Muscle of leg (tissue), 11 donors: ENCODE measurements around the gene C10orf90. TPM values are rescaled to one million over a fixed set of nuclear protein-coding genes. Genes with fewer than 3 reads are reported as not detected.
A peak's percentile ranks its signal among the peaks of the same experiment; 100 is the strongest.

ENCODE experiments used
- DNase-seq: peaks from one replicate; pipeline ENCODE4 v3.0.0; 2013
- H3K27ac ChIP-seq: one replicate; pipeline ENCODE4 v1.5.1; 2013; ENCODE audit warnings: mild to moderate bottlenecking, low read length, control low read depth
- H3K27me3 ChIP-seq: one replicate; pipeline ENCODE4 v1.6.1; 2013; ENCODE audit warnings: low read length; ENCODE audit not compliant: control insufficient read depth, insufficient read depth
- H3K36me3 ChIP-seq: one replicate; pipeline ENCODE4 v1.6.1; 2013; ENCODE audit warnings: low read length; ENCODE audit not compliant: control insufficient read depth, insufficient read depth
- H3K4me1 ChIP-seq: one replicate; pipeline ENCODE4 v1.6.1; 2013; ENCODE audit warnings: low read length; ENCODE audit not compliant: control insufficient read depth, insufficient read depth
- H3K4me3 ChIP-seq: one replicate; pipeline ENCODE4 v1.5.1; 2013; ENCODE audit warnings: low read length, control low read depth
- H3K9me3 ChIP-seq: replicated peaks from 2 replicates; pipeline ENCODE4 v1.6.1; 2013; ENCODE audit warnings: low read depth, low read length; ENCODE audit not compliant: control insufficient read depth
- WGBS: methylation state at CpG from one replicate; pipeline ENCODE4 v1.1.5; 2013; ENCODE audit warnings: missing lambda C conversion rate; ENCODE audit not compliant: insufficient coverage; 5-methylcytosine and 5-hydroxymethylcytosine counted together
- polyA plus RNA-seq, 8 donors: library from polyadenylated mRNA; unstranded; fragments of 120-200 nt; gene quantifications; one replicate each; pipeline versions ENCODE4 v1.2.1 to v1.2.3, GENCODE V29; 2013; ENCODE audit warnings: inconsistent platforms in 1 of 8, low replicate concordance in 1 of 8; ENCODE audit not compliant: insufficient read length in 8 of 8, insufficient read depth in 1 of 8
- total RNA-seq: library from RNA; stranded (reverse); fragments of 120-200 nt; gene quantifications from one replicate; pipeline ENCODE4 v1.2.4, GENCODE V29; 2013

C10orf90 gene
- total and polyA plus RNA-seq, 9 donors: 0.53 to 1.1 (median 0.80) TPM

DNA sequence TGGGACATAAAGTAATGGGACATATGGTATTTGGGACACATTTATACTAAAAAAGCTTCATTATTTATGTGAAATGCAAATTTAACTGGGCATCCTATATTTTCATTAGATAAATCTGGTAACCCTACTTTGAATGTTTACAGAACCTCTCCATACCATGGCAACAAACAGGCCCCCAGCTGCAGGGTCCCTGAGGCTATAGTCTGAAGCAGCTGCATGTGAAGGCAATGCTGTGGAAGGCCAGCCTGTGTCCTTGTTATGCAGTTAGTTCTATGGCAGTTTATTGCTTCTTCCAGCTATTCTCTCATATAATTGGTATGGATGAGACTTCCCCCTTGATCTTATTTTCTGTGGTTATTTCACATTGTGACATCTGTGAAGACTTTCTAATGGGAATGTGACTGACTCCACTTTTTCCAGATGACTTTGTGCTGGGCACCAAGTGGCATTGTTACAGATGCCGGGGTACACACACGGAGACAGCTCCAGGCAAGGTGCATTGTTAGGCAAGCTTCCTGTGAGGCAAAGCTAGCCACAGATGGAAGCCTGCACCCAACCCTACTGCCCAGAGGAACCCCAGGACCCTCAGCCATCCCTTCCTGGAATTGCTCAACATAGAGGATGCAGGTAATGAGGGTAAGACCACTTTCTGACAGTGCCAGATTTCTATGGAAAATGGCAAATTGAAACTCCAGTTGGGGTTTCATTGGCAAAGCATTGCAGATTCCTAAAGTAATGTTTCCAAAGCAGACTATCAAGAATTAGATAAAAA is 232.7 kb downstream of the C10orf90 start:
- peak; percentile 79 for DNase-seq
- WGBS: no CpG with 5 or more reads among the region's 2 CpGs
- Histone ChIP-seq H3K4me1 (peaks cover 2% of the 10 kb centered on the region), H3K4me3 (no peak overlapping the region), H3K9me3 (peaks cover 7% of the 10 kb centered on the region), H3K27me3 (peaks cover 3% of the 10 kb centered on the region), H3K36me3 (no peaks in the 10 kb centered on the region), H3K27ac (no peak overlapping the region)

DNA sequence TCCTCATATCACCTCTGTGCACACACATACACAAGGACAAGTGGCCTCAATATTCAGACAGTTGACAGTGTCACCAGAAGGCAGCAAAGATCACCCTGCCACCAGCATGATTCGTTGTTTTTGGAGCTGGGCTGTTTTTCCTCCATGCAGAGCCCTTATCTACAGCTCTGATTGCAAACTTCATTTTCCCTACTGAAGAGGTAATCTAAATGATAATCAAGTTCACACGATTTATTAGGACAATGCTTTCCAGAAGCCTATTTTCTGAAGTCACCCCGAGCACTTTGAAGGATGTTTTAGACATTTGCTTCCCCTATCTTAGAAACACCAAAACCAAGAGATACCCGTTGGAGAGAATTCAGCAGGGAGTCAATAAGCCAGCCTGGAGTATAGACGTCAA is 236.3 kb downstream of the C10orf90 start:
- Histone ChIP-seq H3K9me3 (peaks cover 6% of the 10 kb centered on the region), H3K4me1 (peaks cover 2% of the 10 kb centered on the region), H3K36me3 (no peaks in the 10 kb centered on the region), H3K27ac (no peak overlapping the region), H3K27me3 (peaks cover 3% of the 10 kb centered on the region), H3K4me3 (no peak overlapping the region)
- WGBS: 100% methylated on average over 1 of the region's 5 CpGs
- no peak for DNase-seq

DNA sequence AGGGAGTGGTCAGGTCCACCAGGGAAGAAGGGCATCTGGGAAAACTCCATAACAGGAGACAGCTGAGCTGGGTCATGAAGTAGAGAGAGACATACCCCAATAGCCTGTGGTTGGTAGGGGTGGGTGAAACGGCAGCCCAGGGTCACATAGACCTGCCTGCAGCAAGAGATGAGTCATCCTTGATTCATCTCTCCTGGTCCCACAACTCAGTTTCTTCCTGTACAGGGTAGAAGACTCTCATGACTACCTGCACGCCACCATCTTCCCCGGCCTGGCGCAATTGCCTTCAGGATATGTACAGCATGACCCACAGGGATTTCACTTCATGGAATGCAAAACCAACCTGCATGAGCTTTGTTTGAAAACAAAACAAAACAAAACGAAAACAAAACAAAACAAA is 237.1 kb downstream of the C10orf90 start:
- Histone ChIP-seq H3K9me3 (no peaks in the 10 kb centered on the region), H3K27me3 (peaks cover 2% of the 10 kb centered on the region), H3K27ac (no peak overlapping the region), H3K4me3 (no peak overlapping the region), H3K36me3 (no peaks in the 10 kb centered on the region), H3K4me1 (peaks cover 2% of the 10 kb centered on the region)
- 83% methylated on average over 1 of the region's 5 CpGs for WGBS
- DNase-seq: no peak

- H3K36me3 ChIP-seq: no peaks in the 10 kb centered on the region
- peaks cover 2% of the 10 kb centered on the region for H3K4me1 ChIP-seq
- WGBS: 95% methylated on average over 6 of the region's 7 CpGs
- H3K27me3 ChIP-seq: peaks cover 2% of the 10 kb centered on the region
- H3K4me3 ChIP-seq: no peak overlapping the region
- no peaks in the 10 kb centered on the region for H3K9me3 ChIP-seq
- no peak overlapping the region for H3K27ac ChIP-seq
- no peak for DNase-seq
These were observed 238.0 kb downstream of the C10orf90 start for GRCh38 chr10:126432507-126432906.

- Histone ChIP-seq H3K4me1 (no peaks in the 10 kb centered on the region), H3K27ac (no peak overlapping the region), H3K27me3 (peaks cover 2% of the 10 kb centered on the region), H3K9me3 (no peaks in the 10 kb centered on the region), H3K4me3 (no peak overlapping the region), H3K36me3 (no peaks in the 10 kb centered on the region)
- 83% methylated on average over 1 of the region's 2 CpGs for WGBS
- no peak for DNase-seq
These were observed 238.7 kb downstream of the C10orf90 start for GRCh38 chr10:126431816-126432215.

DNA sequence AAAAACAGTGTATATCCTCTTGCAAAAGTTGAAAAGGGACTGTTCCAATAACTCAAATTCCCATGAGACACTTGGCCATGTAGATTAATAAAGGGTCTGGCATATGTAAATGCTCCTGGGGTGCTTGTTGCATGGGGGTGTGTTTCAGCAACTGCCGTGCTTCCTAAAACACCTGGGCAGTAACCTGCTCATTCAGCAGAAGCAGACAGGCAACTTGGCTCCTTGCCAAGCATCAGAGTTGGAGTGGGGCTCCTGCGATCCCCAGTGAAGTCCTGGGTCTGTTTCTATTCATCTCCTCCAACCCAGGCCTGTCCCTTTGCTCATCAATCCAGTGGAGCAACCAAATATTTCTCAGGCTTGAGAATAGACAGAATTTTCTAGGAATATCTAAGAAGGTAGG is 240.0 kb downstream of the C10orf90 start:
- 38% methylated on average over 1 of the region's 2 CpGs for WGBS

DNA sequence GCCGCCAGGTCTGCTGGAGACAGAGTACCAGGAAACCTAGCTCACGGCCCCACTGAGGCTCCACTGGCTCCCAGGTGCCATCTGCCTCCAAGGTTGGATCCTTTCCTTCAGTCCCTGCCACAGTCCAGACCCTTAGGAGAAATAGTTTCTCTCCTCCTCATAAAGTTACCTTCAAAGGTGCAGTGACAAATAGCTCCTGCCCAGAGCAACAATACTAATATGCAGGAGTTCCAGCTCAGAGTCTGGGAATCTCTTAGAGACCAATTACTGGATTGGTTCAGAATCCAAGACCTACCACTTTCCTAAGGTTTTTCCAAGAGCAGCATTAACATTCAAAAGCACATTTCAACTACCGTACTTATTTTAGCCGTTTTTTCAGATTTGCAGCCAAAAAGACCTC is 241.2 kb downstream of the C10orf90 start:
- no peaks in the 10 kb centered on the region for H3K4me1 ChIP-seq
- WGBS: 88% methylated on average over 4 of the region's 4 CpGs

More for the DNA sequence above, 240.0 kb downstream of the C10orf90 start:
- Histone ChIP-seq H3K4me1 (no peaks in the 10 kb centered on the region), H3K9me3 (no peaks in the 10 kb centered on the region), H3K27me3 (peaks cover 2% of the 10 kb centered on the region), H3K4me3 (no peak overlapping the region), H3K27ac (no peak overlapping the region), H3K36me3 (no peaks in the 10 kb centered on the region)
- DNase-seq: no peak

DNA sequence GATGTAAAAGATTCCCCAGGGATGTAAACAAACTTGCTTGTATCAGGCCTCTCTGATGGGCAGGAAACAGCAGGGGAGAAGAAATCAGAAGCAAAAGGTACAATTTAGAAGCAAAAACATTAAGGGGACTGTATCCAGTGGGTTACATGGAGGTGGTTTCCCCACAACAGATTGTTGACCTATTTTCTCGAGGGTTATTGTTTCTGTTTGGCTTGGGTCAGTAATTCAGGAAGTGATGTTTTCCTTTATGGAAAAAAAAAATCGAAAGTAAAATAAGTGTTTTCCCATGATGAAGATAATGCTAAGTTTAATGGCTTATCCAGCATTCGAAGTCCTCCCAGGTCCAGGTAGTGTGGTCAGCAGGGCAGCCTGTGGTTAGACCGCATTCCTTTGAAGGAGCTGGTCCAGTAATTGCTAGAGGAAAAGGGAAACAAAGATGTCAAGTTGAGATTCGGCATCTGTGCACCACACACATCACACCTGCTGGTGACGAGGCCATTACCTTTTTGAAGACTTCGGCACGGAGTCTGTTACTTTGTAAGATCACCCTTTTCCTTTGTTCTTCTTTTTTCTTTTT is 244.9 kb downstream of the C10orf90 start:
- H3K36me3 ChIP-seq: no peaks in the 10 kb centered on the region
- H3K27ac ChIP-seq: no peak overlapping the region
- DNase-seq: peak; percentile 53
- 32% methylated on average over 5 of the region's 8 CpGs for WGBS
- H3K27me3 ChIP-seq: peaks cover 2% of the 10 kb centered on the region
- peaks cover 9% of the 10 kb centered on the region for H3K4me1 ChIP-seq
- no peak overlapping the region for H3K4me3 ChIP-seq
- peaks cover 10% of the 10 kb centered on the region for H3K9me3 ChIP-seq

More for the DNA sequence above, 241.2 kb downstream of the C10orf90 start:
- Histone ChIP-seq H3K27me3 (peaks cover 2% of the 10 kb centered on the region), H3K27ac (no peak overlapping the region), H3K9me3 (peaks cover 3% of the 10 kb centered on the region), H3K36me3 (no peaks in the 10 kb centered on the region), H3K4me3 (no peak overlapping the region)
- DNase-seq: no peak

GRCh38 chr10:126425032-126425431 is 245.5 kb downstream of the C10orf90 start:
- 86% methylated on average over 2 of the region's 5 CpGs for WGBS
- Histone ChIP-seq H3K4me1 (peaks cover 9% of the 10 kb centered on the region), H3K9me3 (peaks cover 10% of the 10 kb centered on the region), H3K36me3 (no peaks in the 10 kb centered on the region), H3K27me3 (peaks cover 2% of the 10 kb centered on the region), H3K27ac (no peak overlapping the region), H3K4me3 (no peak overlapping the region)
- no peak for DNase-seq

DNA sequence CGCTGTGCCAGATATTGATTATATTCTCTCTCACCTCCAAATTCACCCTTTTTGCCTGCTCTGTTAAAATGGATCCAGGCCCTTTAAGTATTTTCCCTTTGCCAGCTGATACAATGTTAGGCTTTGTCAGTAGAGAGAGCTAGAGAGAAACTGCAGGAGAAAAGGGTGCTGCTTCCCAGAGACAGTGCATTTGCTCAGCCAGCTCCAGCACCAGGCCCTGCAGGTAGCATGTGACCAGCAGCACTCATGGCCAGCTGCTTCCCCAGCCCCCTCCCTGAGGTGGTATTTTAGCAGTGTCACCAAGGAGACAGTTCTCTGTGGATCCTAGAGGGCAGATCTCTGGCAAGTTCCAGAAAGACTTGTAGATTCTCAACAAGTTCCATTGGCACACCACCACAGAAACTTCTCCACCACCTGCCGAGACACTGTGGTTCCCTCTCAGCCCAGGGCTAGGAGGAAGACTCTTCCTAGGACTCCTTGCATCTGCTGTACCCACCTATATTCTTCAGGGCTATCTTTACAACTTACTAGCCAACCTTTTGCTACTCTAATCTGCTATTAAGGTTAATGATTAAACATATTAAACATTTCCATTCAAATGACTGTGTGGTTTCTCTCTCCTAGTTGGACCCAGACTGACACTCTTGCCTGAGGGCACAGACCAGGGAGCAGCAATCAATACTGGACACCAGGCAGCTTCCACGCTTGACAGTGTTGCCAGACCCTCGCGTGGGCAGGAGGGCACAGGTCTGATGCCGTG is 246.6 kb downstream of the C10orf90 start:
- no peaks in the 10 kb centered on the region for H3K27me3 ChIP-seq
- H3K9me3 ChIP-seq: peaks cover 10% of the 10 kb centered on the region
- no peak overlapping the region for H3K27ac ChIP-seq
- WGBS: 96% methylated on average over 5 of the region's 6 CpGs
- peaks cover 9% of the 10 kb centered on the region for H3K4me1 ChIP-seq
- H3K4me3 ChIP-seq: no peak overlapping the region
- no peaks in the 10 kb centered on the region for H3K36me3 ChIP-seq
- no peak for DNase-seq
